ENCODE results near the gene KRTAP22-1. TPM values are rescaled to one million over a fixed set of nuclear protein-coding genes. Genes with fewer than 3 reads are reported as not detected.

The KRTAP22-1 gene
- not detected for total RNA-seq
- polyA plus RNA-seq = not detected

DNA sequence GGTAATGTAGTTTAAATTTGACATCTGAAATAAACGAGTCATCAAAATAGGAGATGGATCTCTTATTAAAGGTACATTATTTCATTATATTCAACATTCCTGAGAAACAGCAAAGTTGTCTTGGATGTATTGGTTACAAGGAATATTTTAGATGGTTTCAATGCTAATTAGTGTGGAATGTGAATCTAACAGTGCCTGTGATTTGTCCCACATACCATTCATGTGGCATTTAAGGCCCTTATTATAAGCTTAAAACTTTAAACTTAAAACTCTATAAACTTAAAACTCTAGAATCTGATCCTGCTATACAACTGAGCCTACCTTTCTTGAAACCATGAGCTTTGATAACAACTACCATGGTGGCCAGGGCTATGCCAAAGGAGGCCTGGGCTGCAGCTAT, at the start of gene KRTAP22-1:
TSS of gene KRTAP22-1 (plus strand) at position 301 of the 400 bp plus-strand sequence.
- Mint-ChIP-seq H3K27ac (peak within 1 kb of the TSS in 1 of 7 donors; percentile 29), H3K9me3 (peaks cover 0 to 14% (median 3%) of the 10 kb centered on the region in 8 donors), H3K4me3 (no peak within 1 kb of the TSS), H3K36me3 (no peaks in the 10 kb centered on the region), H3K4me1 (no peaks in the 10 kb centered on the region), H3K27me3 (no peaks in the 10 kb centered on the region)
- no peak for DNase-seq
- Histone ChIP-seq H3K4me1 (ENCODE audit: insufficient read depth, low read length) (no peaks in the 10 kb centered on the region), H3K27me3 (ENCODE audit: insufficient read depth, low read length) (no peaks in the 10 kb centered on the region), H3K4me3 (ENCODE audit: low read length in 2 of 2) (no peak within 1 kb of the TSS), H3K27ac (ENCODE audit: low read depth, low read length) (no peak within 1 kb of the TSS), H3K36me3 (ENCODE audit: insufficient read depth, low read length) (no peaks in the 10 kb centered on the region), H3K9me3 (ENCODE audit: control insufficient read depth in 1 of 2, low read length in 2 of 2) (no peaks in the 10 kb centered on the region)
- ChIA-PET POLR2A (ENCODE audit: partially characterized antibody) (no interaction called here), CTCF (ENCODE audit: partially characterized antibody) (no interaction called here)
- intact Hi-C loops (cut with micrococcal nuclease) = no loop called here

DNA sequence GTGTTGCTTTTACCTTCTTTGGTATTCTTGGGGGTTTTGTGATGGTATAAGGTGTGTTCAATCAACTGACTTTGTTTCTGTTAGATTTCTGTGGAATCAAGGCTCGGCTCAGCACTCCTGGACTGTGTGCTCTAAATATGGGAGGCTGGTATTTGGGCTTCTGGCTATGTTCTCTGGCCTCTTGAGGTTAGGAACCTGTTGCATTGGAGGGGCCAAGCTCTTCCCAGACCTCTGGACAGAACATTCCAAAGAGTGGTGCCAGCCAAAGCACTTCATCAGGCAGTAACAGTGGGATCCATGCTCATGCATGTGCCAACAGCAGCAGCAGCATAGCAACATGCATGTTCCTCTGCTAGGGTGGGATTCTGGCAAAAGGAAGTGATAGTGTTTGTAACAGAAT, 48.1 kb upstream of the KRTAP22-1 start:
- H3K36me3 ChIP-seq (ENCODE audit: insufficient read depth, low read length) = no peaks in the 10 kb centered on the region
- H3K27me3 Mint-ChIP-seq = peaks cover 0 to 2% of the 10 kb centered on the region in 2 donors
- DNase-seq = no peak
- H3K4me3 Mint-ChIP-seq = no peak overlapping the region
- no peaks in the 10 kb centered on the region for H3K27me3 ChIP-seq (ENCODE audit: insufficient read depth, low read length)
- H3K27ac Mint-ChIP-seq = no peak overlapping the region
- CTCF ChIA-PET (ENCODE audit: partially characterized antibody) = no interaction called here
- H3K27ac ChIP-seq (ENCODE audit: low read depth, low read length) = no peak overlapping the region
- POLR2A ChIA-PET (ENCODE audit: partially characterized antibody) = no interaction called here
- peaks cover 0 to 20% (median 12%) of the 10 kb centered on the region in 8 donors for H3K9me3 Mint-ChIP-seq
- no peaks in the 10 kb centered on the region for H3K9me3 ChIP-seq (ENCODE audit: control insufficient read depth in 1 of 2, low read length in 2 of 2)
- no peaks in the 10 kb centered on the region for H3K4me1 Mint-ChIP-seq
- no peaks in the 10 kb centered on the region for H3K4me1 ChIP-seq (ENCODE audit: insufficient read depth, low read length)
- H3K4me3 ChIP-seq (ENCODE audit: low read length in 2 of 2) = no peak overlapping the region
- no peaks in the 10 kb centered on the region for H3K36me3 Mint-ChIP-seq
- intact Hi-C loops (cut with micrococcal nuclease) = no loop called here

DNA sequence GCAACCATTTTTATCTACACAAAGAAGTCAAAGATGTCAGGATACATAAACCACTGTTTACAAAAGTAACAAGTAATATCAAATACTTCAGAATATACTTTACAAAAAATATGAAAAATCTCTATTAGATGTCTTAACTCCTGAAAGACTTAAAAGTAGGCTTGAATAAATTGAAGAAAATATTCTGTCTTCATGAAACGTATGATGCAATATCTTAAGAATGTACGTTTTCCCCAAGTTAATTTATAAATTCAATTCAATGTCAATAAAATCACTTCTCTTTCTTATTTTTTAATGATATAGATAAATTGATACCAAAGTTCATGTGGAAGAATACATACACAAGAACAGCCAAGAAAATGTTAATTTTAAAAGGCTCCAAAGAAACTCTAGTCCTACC, 45.8 kb upstream of the KRTAP22-1 start:
- ChIA-PET POLR2A (ENCODE audit: partially characterized antibody) (no interaction called here), CTCF (ENCODE audit: partially characterized antibody) (no interaction called here)
- Mint-ChIP-seq H3K4me3 (no peak overlapping the region), H3K36me3 (no peaks in the 10 kb centered on the region), H3K4me1 (no peaks in the 10 kb centered on the region), H3K27me3 (no peaks in the 10 kb centered on the region), H3K27ac (no peak overlapping the region), H3K9me3 (peaks cover 0 to 19% (median 10%) of the 10 kb centered on the region in 8 donors)
- Histone ChIP-seq H3K27me3 (ENCODE audit: insufficient read depth, low read length) (no peaks in the 10 kb centered on the region), H3K9me3 (ENCODE audit: control insufficient read depth in 1 of 2, low read length in 2 of 2) (no peaks in the 10 kb centered on the region), H3K4me1 (ENCODE audit: insufficient read depth, low read length) (no peaks in the 10 kb centered on the region), H3K36me3 (ENCODE audit: insufficient read depth, low read length) (no peaks in the 10 kb centered on the region), H3K4me3 (ENCODE audit: low read length in 2 of 2) (no peak overlapping the region), H3K27ac (ENCODE audit: low read depth, low read length) (no peak overlapping the region)
- no peak for DNase-seq
- intact Hi-C loops (cut with micrococcal nuclease) = no loop called here

DNA sequence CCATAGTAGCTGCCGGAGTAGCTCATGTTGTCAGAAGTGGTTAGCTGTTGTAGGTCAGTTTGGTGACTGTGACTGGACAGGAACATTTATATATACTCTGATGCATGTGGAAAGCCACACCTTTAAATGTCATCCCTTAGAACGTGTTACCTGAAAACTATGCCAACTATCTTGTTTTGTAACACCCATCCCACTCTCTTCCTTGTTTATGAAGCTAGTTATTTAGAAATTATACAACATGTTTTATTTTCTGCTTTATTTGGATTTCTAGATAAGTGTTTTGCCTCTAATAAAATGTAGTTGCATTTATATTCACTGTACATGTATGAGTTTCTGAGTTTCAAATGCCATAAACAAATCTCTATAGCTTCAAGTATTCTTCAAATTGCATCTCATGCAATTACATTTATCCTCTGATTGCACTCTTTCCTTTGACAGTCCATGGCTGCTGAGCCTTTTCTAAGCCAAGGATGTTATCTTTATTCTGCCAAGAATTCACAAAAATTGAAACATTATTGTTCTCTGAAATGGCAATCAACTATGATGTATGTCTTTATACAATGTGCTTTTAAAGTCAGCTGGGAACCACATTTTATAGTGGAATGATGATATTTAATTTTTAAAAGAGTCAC, 39.5 kb upstream of the KRTAP22-1 start, which contains the start of gene KRTAP19-7:
TSS of gene KRTAP19-7 (minus strand) at position 51 of the 632 bp plus-strand sequence. CDS start at position 26, 25 bp downstream.
- Mint-ChIP-seq H3K4me1 (no peaks in the 10 kb centered on the region), H3K27me3 (no peaks in the 10 kb centered on the region), H3K4me3 (no peak within 1 kb of the TSS), H3K9me3 (peaks cover 0 to 2% (median 0%) of the 10 kb centered on the region in 8 donors), H3K27ac (no peak within 1 kb of the TSS), H3K36me3 (no peaks in the 10 kb centered on the region)
- DNase-seq = no peak
- Histone ChIP-seq H3K27ac (ENCODE audit: low read depth, low read length) (no peak within 1 kb of the TSS), H3K4me3 (ENCODE audit: low read length in 2 of 2) (no peak within 1 kb of the TSS), H3K27me3 (ENCODE audit: insufficient read depth, low read length) (no peaks in the 10 kb centered on the region), H3K4me1 (ENCODE audit: insufficient read depth, low read length) (no peaks in the 10 kb centered on the region), H3K9me3 (ENCODE audit: control insufficient read depth in 1 of 2, low read length in 2 of 2) (no peaks in the 10 kb centered on the region), H3K36me3 (ENCODE audit: insufficient read depth, low read length) (no peaks in the 10 kb centered on the region)
- ChIA-PET CTCF (ENCODE audit: partially characterized antibody) (no interaction called here), POLR2A (ENCODE audit: partially characterized antibody) (no interaction called here)
- intact Hi-C loops (cut with micrococcal nuclease) = no loop called here

DNA sequence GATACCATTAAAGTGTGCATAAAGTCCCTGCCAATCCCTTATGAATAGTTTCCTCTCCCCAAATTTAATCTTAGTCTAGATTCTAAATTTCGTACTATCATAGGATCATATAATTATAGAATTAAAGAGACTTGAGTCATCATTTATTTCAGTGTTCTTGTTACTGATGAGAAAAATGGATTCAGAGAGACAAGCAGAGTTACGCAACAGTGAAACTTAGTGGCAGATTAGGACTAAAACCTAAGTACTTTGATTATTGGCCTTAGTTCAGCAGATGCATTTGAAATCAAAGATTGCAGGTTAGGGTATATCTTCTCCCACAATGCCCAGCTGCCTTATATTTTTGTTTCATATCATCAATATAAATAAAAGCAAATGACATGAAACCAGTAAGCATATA, 38.9 kb upstream of the KRTAP22-1 start:
- DNase-seq = no peak
- POLR2A ChIA-PET (ENCODE audit: partially characterized antibody) = no interaction called here

DNA sequence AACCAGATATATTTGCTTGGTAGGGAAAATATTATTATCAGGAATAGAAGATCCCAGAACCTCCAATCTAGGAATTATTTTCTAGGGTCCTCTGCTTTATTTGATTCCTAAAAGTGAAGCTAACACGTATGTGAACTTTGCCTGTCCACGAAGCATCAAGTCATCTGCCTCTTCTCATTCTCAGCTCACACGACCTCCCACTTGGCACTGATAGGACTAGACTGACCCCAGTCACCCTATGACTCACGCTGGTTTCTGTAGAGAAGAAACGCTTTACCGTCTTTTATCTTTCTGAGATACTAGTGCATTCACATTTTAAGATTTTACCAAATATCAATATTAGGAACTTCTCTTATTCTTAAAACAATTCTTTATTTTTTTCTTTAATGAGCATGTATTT, 37.8 kb upstream of the KRTAP22-1 start:
- Mint-ChIP-seq H3K9me3 (peaks cover 0 to 2% (median 0%) of the 10 kb centered on the region in 8 donors), H3K27ac (no peak overlapping the region), H3K4me1 (no peaks in the 10 kb centered on the region), H3K36me3 (no peaks in the 10 kb centered on the region), H3K4me3 (no peak overlapping the region), H3K27me3 (no peaks in the 10 kb centered on the region)
- Histone ChIP-seq H3K36me3 (ENCODE audit: insufficient read depth, low read length) (no peaks in the 10 kb centered on the region), H3K27me3 (ENCODE audit: insufficient read depth, low read length) (no peaks in the 10 kb centered on the region), H3K4me1 (ENCODE audit: insufficient read depth, low read length) (no peaks in the 10 kb centered on the region), H3K27ac (ENCODE audit: low read depth, low read length) (no peak overlapping the region), H3K4me3 (ENCODE audit: low read length in 2 of 2) (no peak overlapping the region), H3K9me3 (ENCODE audit: control insufficient read depth in 1 of 2, low read length in 2 of 2) (no peaks in the 10 kb centered on the region)
- no peak for DNase-seq
- intact Hi-C loops (cut with micrococcal nuclease) = no loop called here
- CTCF ChIA-PET (ENCODE audit: partially characterized antibody) = no interaction called here
- POLR2A ChIA-PET (ENCODE audit: partially characterized antibody) = no interaction called here

More for the DNA sequence above, 38.9 kb upstream of the KRTAP22-1 start:
- CTCF ChIA-PET (ENCODE audit: partially characterized antibody) = no interaction called here
- Mint-ChIP-seq H3K4me1 (no peaks in the 10 kb centered on the region), H3K27me3 (no peaks in the 10 kb centered on the region), H3K9me3 (peaks cover 0 to 2% (median 0%) of the 10 kb centered on the region in 8 donors), H3K4me3 (no peak overlapping the region), H3K36me3 (no peaks in the 10 kb centered on the region), H3K27ac (no peak overlapping the region)
- Histone ChIP-seq H3K9me3 (ENCODE audit: control insufficient read depth in 1 of 2, low read length in 2 of 2) (no peaks in the 10 kb centered on the region), H3K4me3 (ENCODE audit: low read length in 2 of 2) (no peak overlapping the region), H3K27me3 (ENCODE audit: insufficient read depth, low read length) (no peaks in the 10 kb centered on the region), H3K4me1 (ENCODE audit: insufficient read depth, low read length) (no peaks in the 10 kb centered on the region), H3K27ac (ENCODE audit: low read depth, low read length) (no peak overlapping the region), H3K36me3 (ENCODE audit: insufficient read depth, low read length) (no peaks in the 10 kb centered on the region)
- intact Hi-C loops (cut with micrococcal nuclease) = no loop called here

DNA sequence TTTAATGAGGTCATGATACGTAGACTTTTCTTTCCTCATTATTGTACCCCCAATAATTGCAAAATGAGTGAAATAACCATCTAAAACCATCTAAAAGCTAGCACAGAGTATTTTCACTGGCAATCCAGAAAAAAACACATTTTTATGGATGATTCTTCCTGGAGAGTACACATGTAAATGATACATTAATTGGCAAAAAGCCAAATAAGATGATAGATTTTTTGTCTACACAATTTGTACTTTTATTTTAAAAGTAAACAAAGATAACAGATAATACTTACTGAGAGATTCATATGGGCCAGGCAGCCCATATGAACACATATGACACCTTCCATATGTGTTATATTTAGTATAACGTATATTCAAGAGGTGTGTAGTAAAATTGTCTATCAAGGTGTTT, 37.3 kb upstream of the KRTAP22-1 start:
- H3K4me1 ChIP-seq (ENCODE audit: insufficient read depth, low read length) = no peaks in the 10 kb centered on the region
- no peaks in the 10 kb centered on the region for H3K36me3 Mint-ChIP-seq
- intact Hi-C loops (cut with micrococcal nuclease) = no loop called here
- no peaks in the 10 kb centered on the region for H3K27me3 ChIP-seq (ENCODE audit: insufficient read depth, low read length)
- peaks cover 0 to 2% (median 0%) of the 10 kb centered on the region in 8 donors for H3K9me3 Mint-ChIP-seq
- no peaks in the 10 kb centered on the region for H3K27me3 Mint-ChIP-seq
- H3K4me3 ChIP-seq (ENCODE audit: low read length in 2 of 2) = no peak overlapping the region
- H3K27ac ChIP-seq (ENCODE audit: low read depth, low read length) = no peak overlapping the region
- DNase-seq = no peak
- H3K4me3 Mint-ChIP-seq = no peak overlapping the region
- no peaks in the 10 kb centered on the region for H3K9me3 ChIP-seq (ENCODE audit: control insufficient read depth in 1 of 2, low read length in 2 of 2)
- H3K36me3 ChIP-seq (ENCODE audit: insufficient read depth, low read length) = no peaks in the 10 kb centered on the region
- ChIA-PET CTCF (ENCODE audit: partially characterized antibody) (no interaction called here), POLR2A (ENCODE audit: partially characterized antibody) (no interaction called here)
- no peaks in the 10 kb centered on the region for H3K4me1 Mint-ChIP-seq
- no peak overlapping the region for H3K27ac Mint-ChIP-seq

DNA sequence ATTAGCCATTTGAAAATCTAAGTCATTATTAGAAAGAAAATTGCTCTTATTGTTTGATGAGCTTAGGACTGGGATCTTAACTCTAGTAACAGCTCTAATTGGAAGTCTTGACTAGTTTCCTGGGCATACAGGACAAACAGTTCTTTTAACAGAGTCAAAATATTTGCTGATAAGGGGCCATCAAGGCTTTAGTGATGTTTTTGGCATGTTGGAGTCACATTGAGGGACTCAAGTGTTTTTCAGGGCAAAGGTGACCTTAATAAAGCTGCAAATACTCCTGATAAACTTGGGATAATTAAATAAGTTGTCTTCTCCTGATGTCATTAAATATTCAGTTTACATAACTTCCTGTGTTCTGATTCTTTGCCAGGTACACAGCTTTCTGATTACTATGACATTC, 33.3 kb upstream of the KRTAP22-1 start:
- Histone ChIP-seq H3K27ac (ENCODE audit: low read depth, low read length) (no peak overlapping the region), H3K36me3 (ENCODE audit: insufficient read depth, low read length) (no peaks in the 10 kb centered on the region), H3K27me3 (ENCODE audit: insufficient read depth, low read length) (no peaks in the 10 kb centered on the region), H3K4me1 (ENCODE audit: insufficient read depth, low read length) (no peaks in the 10 kb centered on the region), H3K4me3 (ENCODE audit: low read length in 2 of 2) (no peak overlapping the region), H3K9me3 (ENCODE audit: control insufficient read depth in 1 of 2, low read length in 2 of 2) (no peaks in the 10 kb centered on the region)
- peaks cover 0 to 3% of the 10 kb centered on the region in 2 donors for H3K27me3 Mint-ChIP-seq
- no peak overlapping the region for H3K27ac Mint-ChIP-seq
- ChIA-PET CTCF (ENCODE audit: partially characterized antibody) (no interaction called here), POLR2A (ENCODE audit: partially characterized antibody) (no interaction called here)
- DNase-seq = no peak
- H3K4me3 Mint-ChIP-seq = no peak overlapping the region
- no peaks in the 10 kb centered on the region for H3K4me1 Mint-ChIP-seq
- intact Hi-C loops (cut with micrococcal nuclease) = no loop called here
- no peaks in the 10 kb centered on the region for H3K9me3 Mint-ChIP-seq
- no peaks in the 10 kb centered on the region for H3K36me3 Mint-ChIP-seq

Measured in CD4-positive, alpha-beta memory T cell (primary cell).